Measurements from ENCODE around the gene GMDS.

Gene GMDS

DNA sequence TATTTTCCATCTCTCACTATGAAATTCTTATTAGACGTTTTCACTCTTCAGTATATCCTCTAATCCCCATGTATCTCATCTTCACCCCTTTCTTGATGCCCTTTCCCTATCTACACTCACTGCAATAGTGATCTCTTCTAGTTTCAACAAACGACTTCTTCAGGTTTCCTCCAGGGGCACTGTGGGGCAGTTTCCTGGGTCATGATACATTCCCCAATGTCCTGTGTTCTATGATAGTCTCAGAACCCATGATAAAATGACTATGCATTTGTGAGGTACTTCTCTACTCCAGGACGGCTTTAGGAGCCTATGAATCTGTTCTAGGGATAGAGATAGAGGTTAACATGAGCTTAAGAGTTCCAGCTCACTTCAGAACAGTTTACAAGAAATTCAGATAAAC, 452.4 kb downstream of the GMDS start:
- FAIRE-seq (no peak), DNase-seq (ENCODE audit: insufficient read length, low spot score) (peak; percentile 42)

DNA sequence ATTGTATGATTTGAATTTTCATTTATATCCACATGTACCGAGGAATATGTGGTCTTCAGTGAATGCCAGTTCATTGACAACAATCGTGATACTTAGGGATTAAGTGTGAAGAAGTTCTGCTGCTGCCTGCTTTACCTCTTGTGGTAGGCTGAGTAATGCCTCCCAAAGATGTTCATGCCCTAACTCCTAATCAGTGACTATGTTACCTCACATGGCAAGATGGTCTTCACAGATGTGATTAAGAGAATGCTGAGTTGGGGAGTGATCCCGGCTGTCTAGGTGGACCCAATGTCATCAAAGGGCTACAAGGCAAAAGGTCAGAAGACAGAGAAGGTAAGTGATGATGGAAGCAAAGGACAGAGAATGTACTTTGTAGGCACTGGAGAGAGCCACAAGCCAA, 454.7 kb downstream of the GMDS start:
- DNase-seq (ENCODE audit: insufficient read length, low spot score), result no peak
- no peak for FAIRE-seq

DNA sequence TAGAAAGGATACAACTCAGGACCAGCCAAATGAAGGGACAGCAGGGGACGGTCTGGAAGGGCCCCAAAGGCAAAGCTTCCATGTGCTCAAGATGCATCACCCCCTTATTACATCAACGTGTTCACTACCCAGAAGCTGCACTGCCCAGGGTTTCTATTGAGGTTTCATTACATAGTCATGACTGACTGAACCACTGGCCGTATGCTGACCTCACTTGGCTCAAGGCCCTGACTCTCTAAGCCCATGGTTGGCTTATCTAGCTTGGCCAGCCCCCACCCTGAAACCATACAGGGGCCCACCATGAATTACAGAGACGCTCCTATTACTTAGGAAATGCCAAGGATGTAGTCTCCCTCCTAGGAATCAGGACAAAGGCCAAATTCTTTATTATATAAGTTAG, 456.3 kb downstream of the GMDS start:
- FAIRE-seq, result no peak
- DNase-seq (ENCODE audit: insufficient read length, low spot score), result no peak

DNA sequence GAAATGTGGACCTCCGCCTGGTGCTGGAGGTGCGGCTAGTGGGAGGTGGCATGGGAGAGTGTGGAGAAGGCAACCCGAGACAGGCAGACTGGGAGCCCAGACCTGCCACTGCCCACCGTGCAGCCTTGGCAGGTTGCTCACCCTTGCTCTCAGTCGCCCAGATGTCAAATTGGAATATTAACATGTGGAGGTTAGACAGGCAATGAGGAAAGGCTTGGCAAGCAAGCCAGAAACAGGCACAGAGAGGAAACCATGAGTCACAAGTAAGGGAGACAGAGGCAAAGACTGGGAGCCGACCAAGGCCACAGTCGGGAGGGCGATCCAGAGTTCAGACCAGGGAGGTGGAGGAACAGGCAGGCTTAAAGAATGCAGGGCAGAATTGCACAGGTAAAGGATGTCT, 457.5 kb downstream of the GMDS start:
- DNase-seq (ENCODE audit: insufficient read length, low spot score), result no peak
- no peak for FAIRE-seq

DNA sequence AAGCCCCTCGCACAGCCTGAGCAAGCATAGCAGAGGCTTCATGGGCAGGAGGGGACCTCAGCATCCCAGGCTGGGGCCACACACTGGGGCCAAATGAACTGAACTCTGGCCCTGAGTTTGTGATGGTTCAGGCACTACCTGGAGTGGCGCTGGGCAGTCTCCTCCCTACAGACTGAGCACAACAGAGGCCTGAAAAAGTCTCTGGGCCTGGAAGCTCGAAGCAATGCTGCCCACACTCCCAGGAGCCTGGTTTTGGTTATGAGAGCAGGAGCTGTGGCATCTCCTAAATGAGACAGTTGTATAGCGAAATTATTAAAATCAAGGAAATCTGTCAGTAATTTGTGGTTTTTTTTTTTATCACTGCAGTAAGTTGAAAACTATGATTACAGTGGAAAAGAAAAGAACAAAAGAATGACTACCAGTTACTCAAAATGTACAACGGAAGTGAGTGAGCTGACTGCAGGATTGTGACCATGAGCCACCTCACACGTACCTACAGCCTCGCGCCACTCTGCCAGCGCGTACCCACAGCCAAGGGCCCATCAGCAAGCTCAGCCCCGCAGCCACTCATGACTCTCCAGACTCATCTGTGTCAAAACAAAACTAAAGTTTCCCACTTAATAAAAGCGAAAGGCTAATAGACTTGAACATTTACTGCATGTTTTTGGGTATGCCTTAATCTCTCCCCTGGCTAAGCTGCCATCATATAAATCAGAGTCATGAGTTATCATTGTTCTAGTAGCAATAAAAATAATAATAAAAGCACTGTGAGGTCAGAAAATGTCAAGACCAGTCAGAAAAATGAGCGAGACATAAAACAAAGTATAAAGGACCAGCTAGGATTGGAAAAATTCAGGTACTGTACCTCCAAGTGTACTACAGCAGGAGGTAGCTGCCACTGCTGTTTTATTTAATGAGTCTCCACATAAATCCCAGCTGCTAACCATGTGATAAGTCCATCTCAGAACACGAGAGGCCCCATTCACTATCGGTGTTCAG, 458.7 kb downstream of the GMDS start:
- no peak for DNase-seq (ENCODE audit: insufficient read length, low spot score)
- FAIRE-seq, result no peak

DNA sequence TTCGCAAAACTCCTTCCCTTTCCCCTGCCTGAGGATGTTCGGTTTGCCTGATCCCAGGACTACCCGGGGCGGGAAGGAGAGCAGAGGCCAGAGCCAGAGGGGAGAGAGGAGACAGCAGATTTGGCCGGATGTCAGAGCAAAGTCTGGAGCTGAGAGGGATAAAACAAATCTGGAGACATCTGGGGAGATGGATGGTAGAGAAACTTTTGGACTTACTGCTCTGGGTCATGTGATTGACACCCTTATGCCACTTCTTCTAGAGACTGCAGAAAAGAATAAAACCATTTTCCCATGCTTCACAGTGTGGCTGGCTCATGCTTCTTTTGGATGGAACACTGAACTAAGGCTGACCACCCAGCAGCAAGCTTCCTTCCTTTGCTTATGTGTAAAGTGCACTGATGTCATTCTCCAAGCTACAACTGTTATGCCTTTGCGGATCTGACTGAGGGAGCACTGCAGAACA, 461.0 kb downstream of the GMDS start:
- no peak for DNase-seq (ENCODE audit: insufficient read length, low spot score)
- FAIRE-seq, result no peak

DNA sequence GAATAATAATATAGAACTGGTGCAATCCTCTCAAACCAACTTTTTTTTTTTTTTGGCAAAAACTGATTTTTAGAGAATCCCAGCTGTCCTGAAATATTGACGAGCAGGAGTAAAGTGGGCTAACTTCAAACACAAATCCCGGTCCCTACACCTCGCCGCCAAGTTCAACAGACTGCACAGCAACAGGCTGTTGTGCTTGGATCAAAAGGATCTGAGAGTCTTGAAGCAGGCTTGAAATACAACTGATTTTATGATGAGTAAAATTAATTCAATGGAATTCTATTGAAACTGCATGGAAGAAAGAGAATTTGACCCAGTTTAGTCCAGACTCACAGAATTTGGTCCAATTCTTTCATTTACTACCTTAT, 463.6 kb downstream of the GMDS start:
- DNase-seq (ENCODE audit: insufficient read length, low spot score) (no peak), FAIRE-seq (no peak)

DNA sequence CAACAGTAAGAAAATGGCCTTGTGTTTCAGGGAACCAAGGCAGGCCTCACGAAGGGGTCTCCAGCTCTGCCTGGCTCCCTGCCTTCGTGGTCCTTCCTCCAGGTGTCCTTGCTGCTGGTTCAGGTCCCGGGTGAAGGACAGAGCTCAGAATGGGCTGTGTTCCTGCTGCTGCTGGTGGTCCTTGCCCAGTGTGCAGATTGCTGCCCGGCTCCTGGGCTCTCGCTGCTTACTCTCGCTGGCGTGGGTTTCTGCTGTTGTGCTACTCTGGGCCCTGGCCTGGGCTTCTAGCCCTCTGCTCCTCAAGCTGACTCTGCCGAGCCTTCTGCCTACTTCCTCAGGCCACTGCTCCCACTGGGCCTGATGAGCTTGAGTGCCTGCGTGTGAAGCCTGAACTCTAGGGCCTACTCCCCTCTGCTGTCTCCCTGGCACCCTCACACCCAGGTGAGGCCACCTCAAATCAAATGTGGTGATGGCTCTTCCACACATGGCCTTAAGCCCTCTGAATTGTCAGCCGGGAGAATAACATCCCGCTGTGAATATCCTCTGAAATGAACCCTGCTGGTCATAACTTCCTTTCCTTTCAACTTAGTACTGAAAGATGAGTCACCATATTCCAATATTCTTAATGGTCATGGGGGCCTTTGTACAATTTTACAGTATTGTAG, 464.1 kb downstream of the GMDS start:
- no peak for FAIRE-seq
- DNase-seq (ENCODE audit: insufficient read length, low spot score), result no peak

DNA sequence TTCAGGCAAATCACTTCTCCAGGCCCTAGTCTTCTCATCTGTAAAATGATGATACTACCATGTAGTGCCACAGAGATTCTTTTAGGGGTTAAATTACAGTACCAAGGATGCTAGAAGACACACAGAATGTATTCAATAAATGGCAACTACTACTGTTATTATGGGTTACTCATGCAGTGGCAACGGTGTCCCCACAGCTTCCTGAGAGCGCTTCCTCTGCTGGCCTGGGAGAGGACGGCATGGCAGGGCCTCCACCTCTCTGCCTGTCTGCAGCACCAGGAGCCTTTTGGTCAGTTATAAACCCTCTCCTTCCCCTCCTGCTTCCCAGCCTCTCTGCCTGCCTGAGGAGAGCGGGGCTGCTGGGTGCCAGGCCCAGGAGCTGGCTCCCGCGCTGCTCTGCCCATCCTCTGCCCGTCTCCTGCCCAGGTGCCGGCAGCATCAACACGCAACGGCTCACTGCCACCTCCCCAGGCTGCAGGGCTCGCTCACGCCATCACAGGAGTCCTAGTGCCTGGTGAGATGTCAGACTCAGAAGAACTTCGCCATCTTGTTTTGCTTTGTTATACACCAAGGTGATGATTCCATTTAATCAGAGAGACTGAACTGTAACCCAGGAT, 465.0 kb downstream of the GMDS start:
- no peak for FAIRE-seq
- no peak for DNase-seq (ENCODE audit: insufficient read length, low spot score)

DNA sequence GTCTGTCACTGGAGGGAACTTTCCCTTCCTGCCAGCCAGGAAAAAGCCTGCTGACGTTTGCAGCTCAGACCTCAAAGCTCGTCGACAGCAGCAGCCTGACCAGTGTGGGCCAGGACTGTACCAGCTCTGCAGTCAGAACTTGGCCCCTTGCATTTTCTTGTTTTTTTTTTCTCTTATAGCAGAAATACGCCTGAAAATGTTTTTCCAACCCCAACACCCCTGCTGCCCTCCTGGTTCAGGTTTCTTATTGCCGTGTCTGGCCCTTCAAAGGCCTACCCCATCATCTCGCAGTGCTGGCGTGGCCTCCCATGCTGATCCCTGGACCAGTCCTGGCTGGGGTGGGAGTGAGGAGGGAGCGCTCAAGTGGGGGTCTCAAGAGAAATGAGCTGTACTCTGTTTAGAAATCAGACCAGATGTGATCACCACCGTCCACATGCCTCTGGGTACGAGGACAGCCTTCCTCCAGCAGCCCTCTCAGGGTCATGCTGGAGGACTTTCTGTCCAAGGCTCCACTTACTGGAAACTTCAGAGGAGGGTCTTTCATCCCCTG, 466.6 kb downstream of the GMDS start:
- no peak for DNase-seq (ENCODE audit: insufficient read length, low spot score)
- FAIRE-seq, result no peak

DNA sequence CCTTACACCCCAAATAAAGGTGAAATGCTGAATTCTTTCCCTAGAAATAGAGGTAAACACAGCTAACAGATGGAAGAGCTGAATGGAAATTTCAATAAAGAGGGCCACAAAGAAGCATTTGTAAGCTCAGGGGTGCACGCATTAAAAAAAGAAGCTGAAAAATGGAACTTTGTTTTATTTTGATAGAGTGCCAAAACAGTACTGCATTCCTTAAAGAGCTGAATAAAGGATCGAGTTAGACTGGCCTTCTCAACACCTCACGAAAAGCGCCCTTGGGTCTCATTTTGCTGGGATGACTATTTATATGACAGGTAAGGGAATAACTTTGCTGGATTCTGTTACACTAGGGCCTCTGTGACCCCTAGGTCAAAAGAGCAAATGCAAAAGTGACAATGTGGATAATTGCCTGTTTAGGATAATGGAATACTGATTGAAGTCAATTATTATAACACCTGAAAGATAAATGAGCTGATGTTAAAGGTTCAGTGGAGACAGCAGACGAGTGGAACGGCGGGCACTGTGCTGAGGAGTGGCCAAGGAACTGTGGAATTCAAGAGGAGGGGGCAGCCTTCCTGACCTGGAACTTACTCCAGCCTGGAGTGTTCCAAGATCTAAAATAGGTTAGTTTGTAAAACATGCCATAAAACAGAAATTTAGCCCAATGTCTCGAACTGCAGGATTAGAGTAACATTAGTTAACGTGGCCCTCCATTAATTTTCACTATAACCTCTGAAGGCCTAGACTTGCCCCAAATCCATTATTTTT, 467.3 kb downstream of the GMDS start:
- DNase-seq (ENCODE audit: insufficient read length, low spot score), result no peak
- no peak for FAIRE-seq

DNA sequence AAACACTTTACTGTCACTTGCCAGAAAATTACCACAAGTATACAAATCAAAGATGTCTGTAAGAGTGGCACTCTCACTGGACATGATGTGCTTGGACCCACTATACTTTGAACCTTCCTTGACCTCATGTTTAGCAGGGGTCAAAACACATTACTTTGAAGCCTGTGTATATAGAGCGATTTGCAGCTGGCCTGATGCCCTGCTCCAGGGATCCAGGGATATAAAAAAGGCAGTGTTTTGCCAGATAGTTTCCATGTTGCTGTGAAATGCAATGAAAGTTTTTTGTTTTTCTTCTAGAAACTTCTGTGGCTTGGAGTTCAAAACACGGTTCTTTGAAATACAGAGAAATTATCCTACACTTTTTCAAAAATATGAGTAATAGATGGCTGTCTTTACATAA, 470.0 kb downstream of the GMDS start:
- FAIRE-seq (no peak), DNase-seq (ENCODE audit: insufficient read length, low spot score) (no peak)

DNA sequence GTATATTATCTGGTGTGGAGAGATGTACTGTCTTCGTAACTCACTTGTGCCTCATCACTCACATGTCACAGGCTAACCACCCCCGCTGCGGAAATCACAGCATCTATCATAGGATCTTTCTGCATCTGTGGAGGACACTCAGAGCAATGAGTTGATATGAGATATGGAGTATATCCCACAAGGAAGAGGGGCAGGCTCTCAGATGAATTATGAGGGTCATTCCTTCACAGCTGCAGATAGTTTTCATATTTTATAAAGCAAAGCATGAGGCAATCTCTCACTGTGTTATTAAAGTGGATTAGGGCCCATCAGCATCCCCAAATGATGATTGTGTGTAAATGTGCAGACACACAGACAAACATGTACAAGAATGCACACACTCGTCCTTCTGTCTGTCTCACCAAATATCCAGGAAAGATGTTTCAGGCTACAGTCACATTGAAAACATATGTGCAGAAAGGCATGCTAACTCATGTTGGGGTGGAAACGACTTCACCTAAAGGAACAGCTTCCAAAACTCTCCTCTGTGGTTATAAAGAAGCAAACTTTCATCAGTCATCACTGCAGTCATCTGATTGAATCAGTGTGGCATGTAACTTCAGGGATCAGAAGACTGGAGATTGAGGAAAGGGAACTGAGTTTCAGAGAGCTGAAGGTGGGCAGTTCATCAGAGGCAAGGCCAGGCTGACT, 471.0 kb downstream of the GMDS start:
- DNase-seq (ENCODE audit: insufficient read length, low spot score), result no peak
- FAIRE-seq, result no peak

DNA sequence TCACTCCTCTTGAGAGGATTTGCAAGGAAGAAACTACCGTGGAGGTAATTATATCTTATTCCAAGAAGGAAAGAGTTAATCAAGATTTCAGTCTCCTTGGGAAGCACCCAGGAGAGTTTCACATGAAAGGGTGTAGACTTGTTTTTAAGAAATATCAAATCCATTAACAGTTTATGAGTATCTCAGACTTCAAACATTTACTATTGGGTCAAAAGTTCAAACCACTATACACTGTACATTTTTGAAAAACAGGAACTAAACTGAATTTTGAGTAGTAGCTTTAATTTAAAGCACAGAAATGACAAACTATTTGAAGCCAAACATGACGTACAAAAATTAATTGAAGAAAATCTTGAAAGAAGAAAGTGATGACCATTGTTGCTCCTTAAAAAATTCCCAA, 471.7 kb downstream of the GMDS start:
- no peak for FAIRE-seq
- no peak for DNase-seq (ENCODE audit: insufficient read length, low spot score)

DNA sequence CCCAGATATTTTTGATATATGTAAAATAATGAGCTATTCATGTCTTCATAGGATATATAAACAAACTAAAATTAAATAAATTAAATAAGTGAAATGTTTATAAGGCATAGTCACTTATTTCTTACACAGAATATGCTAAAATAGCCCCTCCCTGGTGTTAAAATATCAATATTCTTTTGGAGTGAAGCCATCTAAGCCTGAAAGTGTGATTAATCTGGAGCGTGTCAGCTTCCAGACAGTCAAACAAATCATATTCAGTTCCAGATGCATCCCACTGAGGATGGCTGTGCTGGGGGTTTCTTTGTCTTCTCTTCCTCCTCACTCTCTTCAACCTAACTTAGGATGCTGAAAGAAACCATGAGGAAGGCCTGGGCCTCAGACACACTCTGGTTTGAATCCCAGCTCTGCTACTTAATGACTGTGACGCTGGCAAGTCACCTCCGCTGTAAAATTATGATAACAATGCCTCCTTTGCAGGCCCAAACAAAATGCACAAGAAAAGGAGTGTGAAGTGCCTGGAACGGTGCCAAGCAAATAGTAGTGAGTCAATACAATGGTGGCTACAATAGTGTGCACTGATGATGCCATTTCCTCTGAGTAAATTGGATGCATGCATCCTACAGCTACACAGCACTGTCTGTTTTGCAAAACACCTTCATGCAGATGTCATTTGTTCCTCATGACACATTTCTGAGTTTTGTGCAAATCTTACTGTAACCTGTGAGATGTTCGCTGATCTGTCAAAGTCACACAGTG, 474.3 kb downstream of the GMDS start:
- DNase-seq (ENCODE audit: insufficient read length, low spot score) (no peak), FAIRE-seq (peak; percentile 57)

DNA sequence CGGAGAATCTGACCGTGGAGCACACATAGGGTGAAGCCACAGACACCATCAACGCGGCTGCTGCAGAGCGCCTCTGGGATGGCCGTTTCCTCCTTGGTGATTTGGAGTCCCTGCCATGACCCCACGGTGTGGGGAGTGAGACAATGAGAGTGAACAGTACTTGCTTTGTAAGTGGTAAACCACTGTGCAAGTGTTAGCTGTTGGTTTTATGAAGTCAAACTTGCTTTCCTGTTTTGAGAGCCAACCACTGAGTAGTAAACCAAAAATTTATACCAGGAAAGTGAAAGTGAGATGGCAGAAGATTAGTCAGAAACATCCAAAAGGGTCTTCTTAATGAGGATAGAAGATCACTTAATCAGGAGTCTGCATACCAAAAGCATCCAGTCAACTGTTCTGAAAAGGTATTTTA, 475.0 kb downstream of the GMDS start:
- FAIRE-seq (no peak), DNase-seq (ENCODE audit: insufficient read length, low spot score) (no peak)

DNA sequence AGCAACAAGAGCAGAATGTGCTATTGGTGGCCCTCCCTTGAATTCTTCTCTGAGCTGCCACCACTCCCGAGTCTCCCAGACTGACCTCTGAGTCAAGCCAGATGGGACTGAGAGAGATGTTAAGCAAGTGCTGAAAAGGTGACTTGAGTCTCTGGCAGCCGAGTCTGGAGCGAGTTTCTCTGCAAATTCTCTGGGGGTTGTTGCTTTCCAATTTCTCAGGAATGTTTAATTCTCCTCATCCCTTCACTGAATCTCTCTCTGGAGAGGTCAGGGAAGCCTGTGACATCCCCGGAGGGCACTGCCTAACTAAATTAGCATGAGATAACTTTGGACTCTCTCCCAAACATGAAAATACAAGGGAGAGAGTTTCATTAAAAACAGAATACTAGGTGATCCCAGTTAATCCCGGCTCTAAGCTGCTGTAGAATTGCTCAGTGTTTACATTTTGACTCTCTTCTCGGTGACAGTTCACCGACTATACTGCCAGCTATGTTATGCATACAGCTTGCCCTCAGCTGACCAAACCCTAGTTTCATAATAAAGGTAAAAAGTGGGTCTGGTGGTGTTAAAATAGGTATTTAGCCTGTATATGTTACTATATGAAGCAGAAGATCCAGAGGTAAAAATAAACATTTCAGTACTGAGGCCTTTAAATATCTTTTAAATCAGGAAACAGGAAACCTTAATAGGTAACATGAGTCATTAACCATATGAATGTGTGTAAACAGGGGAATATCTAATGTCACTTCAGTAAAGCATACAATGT, 477.7 kb downstream of the GMDS start:
- FAIRE-seq, result no peak
- DNase-seq (ENCODE audit: insufficient read length, low spot score), result peak; percentile 34

DNA sequence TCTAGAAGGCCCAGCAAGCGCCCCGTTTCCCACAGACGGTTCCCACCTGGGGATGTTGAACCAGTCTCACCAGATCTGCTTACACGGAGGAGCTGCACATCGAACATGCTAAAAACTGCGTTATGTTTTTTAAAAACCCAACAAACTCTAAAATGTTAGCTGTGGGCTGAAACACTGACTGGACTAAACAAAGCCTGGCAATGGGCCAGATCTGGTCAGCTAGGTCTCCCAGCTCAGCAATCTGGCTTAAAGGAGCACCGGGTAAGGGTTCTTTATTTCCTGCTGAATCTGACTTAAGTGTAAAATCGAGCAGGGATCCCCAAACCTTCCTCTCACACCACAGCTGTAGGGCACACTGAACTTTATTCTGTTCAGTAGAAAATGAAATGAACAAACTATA, 478.8 kb downstream of the GMDS start:
- DNase-seq (ENCODE audit: insufficient read length, low spot score) (no peak), FAIRE-seq (no peak)

All from HTR-8/SVneo (cell line).